Neural progenitor cell (in vitro differentiated cells): Measurements from ENCODE around the gene CEP131.

Experiments used
- EZH2 ChIP-seq: fragments of 200-600 bp; sonication (generic); IDR thresholded peaks from 2 replicates; pipeline ENCODE4 v1.6.1; 2017; ENCODE audit warnings: antibody characterized with exemption, mild to moderate bottlenecking, moderate library complexity
- EZH2phosphoT487 ChIP-seq: fragments of 200-600 bp; sonication (generic); IDR thresholded peaks from 2 replicates; pipeline ENCODE4 v1.6.1; 2017; ENCODE audit warnings: antibody characterized with exemption
- TF ChIP-seq, protein P1 (sequence below): fragments of 200-600 bp; sonication (generic); IDR thresholded peaks from 2 replicates; pipeline ENCODE4 v1.5.1; 2017; ENCODE audit warnings: antibody characterized with exemption, mild to moderate bottlenecking

DNA sequence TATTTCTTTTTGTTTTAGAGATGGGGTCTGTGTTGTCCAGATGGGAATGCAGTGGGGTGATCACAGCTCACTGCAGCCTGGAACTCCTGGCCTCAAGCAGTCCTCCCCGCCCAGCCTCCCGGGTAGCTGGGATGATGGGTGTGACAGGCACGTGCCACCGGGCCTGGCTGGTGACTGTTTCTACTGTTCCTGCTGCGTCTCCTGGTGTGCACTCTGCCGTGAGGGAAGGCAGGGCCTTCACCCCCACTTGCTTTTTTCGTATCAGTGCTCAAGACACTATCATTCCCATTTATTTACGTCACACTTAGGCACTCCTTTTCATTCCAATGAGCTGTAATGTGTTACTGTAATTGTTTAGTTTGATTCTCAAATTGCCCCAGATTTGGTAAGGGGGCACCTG is 82.7 kb downstream of the CEP131 start:
- TF ChIP-seq, protein P1, sequence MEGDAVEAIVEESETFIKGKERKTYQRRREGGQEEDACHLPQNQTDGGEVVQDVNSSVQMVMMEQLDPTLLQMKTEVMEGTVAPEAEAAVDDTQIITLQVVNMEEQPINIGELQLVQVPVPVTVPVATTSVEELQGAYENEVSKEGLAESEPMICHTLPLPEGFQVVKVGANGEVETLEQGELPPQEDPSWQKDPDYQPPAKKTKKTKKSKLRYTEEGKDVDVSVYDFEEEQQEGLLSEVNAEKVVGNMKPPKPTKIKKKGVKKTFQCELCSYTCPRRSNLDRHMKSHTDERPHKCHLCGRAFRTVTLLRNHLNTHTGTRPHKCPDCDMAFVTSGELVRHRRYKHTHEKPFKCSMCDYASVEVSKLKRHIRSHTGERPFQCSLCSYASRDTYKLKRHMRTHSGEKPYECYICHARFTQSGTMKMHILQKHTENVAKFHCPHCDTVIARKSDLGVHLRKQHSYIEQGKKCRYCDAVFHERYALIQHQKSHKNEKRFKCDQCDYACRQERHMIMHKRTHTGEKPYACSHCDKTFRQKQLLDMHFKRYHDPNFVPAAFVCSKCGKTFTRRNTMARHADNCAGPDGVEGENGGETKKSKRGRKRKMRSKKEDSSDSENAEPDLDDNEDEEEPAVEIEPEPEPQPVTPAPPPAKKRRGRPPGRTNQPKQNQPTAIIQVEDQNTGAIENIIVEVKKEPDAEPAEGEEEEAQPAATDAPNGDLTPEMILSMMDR = no peak
- TF ChIP-seq EZH2 (no peak), EZH2phosphoT487 (no peak)
